B cell (primary cell): ENCODE measurements around the gene KBTBD13.

Experiments
- CTCF ChIP-seq: fragments of 200-600 bp; IDR thresholded peaks from one replicate; pipeline ENCODE4 v1.8.0; 2022; ENCODE audit warnings: antibody characterized with exemption, mild to moderate bottlenecking
- EZH2 ChIP-seq: IDR thresholded peaks from 2 replicates; pipeline ENCODE4 v1.6.1; 2012; ENCODE audit warnings: borderline replicate concordance, low read depth, mild to moderate bottlenecking, moderate library complexity, low read length; ENCODE audit not compliant: insufficient read depth, poor library complexity, severe bottlenecking

DNA sequence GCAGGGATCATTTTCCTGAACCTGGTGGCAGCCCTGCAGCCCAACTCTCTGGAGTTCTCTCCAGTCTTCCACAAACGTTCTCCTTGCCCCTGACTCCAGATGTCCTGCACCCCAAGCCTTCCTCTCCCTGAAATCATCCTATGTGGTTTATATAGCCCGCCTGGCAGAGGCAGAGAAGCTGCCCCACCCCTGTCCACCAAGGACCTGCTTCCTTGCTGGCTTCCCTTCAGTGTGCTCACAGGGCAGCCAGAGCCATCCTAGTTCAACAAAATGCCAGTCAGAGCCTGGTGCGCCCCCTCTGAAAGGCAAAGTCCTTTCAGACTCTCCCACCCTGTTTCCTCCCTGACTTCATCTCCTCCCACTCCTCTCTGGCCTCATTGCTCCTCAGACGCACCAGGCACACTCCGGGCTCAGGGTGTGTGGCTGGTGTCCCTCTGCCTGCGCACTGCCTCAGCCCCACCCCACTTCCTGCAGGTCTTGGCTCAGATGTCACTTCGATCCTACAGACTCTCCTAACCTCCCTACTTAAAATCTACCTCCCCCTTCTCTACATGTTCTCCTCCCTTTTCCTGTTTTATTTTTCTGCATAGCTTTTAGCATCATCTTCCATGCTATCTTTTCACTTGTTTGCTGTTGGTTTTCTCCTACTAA, 5.9 kb downstream of the KBTBD13 start:
- TF ChIP-seq CTCF: no peak
- TF ChIP-seq EZH2: no peak
